ENCODE measurements around the gene DNMT3A.

DNMT3A gene

GRCh38 chr2:25372405-25373268 is 30.9 kb upstream of the DNMT3A start:
- no peak for DNase-seq

DNA sequence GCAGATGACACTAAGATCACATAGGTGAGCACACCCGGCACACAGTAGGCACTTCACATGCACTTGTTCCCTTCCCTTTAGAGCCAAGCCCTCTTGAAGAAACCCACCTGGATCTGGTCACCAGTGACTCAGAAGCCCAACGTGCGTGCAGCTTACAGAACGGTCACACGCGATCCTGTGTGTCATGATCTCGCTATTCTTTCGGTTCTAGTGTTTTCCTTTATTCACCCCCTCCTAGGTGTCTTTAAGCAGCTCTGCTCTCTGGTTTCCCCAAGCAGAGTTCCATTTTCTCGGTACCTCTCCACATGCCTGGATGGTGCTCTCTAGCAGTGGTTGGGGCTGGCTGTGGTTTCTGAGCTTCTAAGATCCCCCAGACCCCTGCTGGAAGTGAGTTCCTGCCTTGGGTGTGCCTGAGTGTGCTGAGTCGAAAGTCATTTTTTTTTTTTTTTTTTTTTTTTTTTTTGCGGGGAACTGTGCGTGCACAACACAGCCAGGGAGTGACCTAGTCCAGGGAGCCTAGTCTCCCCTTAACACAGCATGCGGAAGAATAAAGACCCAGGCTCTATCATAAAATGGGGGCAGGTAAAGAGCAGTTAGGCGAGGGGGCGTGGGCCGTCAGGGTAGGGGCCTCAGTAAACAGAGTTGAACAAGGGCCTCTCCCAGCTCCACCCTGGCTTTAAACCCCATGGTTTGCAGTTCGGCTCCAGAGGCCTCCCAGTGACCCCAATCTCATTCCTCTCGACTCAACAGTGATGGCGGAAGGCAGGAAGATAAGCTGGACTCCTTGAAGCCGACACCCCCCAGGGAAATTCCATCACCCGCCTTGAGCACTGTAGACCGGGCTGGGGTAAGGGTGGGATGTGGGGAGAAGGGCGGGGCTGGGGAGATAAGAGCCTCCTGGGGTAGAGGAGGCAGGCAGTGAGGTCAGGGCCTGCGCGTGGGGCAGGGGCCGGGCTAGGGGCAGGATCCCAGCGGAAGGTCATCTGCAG is 29.8 kb upstream of the DNMT3A start:
- no peak for DNase-seq

GRCh38 chr2:25369876-25370275 is 28.2 kb upstream of the DNMT3A start:
- DNase-seq: no peak

DNA sequence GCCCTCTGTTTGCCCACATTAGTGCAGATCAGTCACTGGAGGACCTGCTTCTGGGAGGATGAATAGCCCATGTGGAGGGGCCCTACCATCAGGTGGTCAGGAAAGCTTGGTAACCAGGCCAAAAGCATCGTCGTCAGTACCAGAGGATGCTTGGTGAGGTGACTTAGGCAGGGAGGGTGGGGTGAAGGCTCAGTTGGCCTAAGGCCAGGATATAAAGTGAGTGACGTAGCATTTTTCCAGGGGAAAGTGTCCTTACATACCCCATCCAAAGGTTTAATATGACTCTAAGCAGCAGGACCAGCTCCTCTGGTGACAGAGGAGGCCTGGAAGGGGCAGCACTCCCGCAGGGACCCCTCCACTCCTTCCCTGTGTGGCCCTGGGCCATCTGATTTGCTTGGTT is 27.7 kb upstream of the DNMT3A start:
- no peak for DNase-seq

GRCh38 chr2:25368660-25369059 is 26.9 kb upstream of the DNMT3A start:
- DNase-seq: no peak

DNA sequence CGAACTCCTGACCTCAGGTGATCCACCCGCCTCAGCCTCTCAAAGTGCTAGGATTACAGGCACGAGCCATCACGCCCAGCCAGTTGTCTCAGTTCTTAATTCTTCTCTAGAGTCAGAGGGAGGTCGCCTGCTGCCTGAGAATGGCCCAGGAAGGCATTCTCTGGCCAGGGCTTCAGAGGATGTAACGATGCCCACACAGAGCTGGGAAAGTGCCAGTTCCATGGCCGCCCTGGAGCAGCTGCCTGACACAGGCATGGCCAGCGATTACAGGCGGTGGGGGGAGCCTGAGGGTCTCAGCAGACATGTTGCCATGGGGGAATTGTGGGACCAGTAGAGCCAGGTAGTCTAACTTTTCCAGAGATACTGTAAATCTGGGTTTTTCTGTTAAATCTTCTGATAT is 25.6 kb upstream of the DNMT3A start:
- DNase-seq: no peak

- DNase-seq: no peak
Observed at GRCh38 chr2:25366629-25367028, 24.9 kb upstream of the DNMT3A start.

DNA sequence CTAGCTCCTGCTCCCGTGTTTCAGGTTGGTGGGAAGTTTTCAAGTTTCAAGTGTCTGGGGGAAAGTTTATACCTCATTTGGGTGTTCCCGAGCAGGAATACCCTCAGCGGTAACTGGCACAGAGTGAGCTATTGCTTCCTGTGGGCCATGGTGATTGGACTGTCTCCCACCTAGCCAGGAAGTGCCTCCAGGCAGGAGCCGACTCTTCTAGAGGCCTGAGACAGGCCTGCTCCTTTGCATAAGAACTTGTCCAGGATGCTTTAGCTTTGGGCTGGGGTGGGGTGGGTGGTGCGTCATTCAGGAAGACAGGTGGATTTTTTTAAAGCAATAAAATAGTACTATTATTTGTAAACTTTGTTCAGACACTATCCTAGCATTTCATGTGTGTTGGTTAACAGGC is 23.5 kb upstream of the DNMT3A start:
- DNase-seq: peak in 1 of 2 experiments; percentile 25

- DNase-seq: no peak
Observed at GRCh38 chr2:25363733-25364132, 22.0 kb upstream of the DNMT3A start.

DNA sequence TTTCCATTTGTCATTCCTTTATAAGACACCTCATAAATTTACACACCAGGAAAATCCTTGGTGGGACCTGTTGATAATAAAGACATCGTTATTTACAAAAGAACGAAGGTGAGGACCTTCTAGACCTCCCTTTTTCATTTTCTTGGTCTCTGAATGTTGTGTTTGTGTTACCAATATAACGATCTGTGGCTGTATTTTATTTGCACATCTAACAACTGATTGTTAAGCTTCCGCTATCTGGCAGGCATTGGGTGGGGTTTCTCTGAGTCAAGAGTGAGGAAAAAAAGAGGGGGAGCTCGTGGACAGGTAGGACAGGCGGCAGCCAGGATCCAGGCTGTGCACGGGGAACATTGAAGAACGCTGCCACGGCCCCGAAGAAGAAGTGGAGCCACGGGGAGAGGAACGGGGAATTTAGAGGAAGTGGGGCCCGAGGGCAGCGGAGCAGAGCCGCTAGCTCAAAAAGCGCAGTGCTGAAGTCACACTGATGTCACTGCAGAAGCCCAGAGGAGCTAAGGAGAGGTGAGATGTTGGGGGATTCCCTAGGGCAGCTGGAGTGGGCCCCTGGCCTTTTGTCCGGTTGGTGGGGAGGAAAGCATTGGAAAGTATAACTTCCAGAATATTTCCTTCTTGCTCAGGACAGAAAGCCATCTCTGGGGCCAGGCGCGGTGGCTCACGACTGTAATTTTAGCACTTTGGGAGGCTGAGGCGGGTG is 20.9 kb upstream of the DNMT3A start:
- peak in 1 of 2 experiments; percentile 59 for DNase-seq

DNA sequence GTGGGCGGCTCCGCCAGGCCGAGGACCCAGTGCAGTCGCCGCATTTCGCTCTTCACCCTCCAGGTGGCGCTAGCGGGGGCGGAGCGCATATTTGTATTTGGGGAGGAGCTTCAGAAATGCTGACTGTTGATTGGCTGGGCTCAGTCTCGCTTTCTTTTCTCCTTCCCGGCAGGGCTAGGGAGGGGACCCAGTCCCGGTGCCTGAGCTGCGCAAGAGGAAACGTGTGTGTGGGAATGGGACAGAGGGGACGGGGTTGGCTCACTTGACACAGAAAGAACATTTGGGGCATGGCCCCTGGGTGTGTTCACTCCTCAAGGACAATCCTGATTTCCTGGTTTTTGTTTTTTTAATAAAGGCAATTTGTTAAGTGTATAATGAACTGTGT is 20.3 kb upstream of the DNMT3A start:
- DNase-seq: peak; percentile 93 to 94

DNA sequence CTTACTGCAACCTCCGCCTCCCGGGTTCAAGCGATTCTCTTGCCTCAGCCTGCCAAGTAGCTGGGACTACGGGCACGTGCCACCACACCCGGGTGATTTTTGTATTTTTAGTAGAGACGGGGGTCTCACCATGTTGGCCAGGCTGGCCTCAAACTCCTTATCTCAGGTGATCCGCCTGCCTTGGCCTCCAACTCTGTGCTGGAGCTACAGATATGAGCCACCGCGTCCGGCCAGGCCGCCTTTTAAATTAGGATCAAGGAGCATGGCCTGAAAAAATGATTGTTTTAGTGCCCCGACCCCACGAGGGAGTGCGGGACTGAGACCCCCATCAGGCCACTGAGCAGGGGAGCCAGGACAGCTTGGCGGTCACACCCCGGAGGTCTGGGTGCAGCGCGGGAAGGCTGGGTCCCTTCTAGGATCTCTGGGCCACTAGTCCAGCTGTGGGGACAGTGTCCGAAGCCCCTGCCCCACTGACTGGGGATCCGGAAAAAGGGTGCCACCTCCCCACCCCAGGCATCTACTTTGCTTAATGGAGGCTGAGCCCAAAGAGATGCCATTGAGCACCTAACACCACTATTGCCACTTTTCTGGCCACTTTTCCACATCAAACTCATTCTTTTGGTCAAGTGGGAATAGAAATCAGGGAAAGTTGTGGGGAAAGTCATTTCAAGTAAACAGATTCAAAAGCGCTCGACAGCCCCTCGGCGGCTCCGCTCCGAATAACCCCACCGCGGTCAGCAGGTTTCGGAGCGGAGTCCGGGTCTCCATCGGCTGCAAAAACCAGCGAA is 19.7 kb upstream of the DNMT3A start:
- no peak for DNase-seq

GRCh38 chr2:25358836-25359235 is 17.1 kb upstream of the DNMT3A start:
- no peak for DNase-seq

DNA sequence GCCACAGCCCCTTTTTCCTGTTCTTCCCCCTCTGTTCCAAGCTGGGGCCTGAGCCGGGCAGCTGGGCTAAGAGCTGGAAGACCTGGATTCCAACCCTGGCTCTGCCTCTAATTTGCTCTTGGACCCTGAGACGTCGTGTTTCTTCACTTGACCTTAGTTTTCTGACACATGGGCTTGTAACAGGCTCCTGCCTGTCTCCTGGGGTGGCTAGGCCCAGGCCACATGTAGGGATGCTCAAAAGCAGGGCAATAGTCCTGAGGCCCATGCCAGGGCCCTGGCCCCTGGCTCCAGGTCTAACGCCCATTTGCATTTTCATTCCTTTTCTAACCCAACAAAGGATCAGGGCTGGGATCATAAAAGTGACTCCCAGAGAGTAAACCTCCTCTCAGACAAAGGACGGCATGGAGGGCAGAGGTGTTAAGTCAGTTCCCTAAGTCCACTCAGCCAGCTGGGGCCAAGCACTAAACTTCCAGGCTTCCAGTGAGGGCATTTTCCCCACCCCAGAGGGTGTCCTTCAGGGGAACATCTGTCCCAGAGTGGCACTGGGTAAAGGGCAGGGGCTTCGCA is 16.6 kb upstream of the DNMT3A start:
- no peak for DNase-seq

DNA sequence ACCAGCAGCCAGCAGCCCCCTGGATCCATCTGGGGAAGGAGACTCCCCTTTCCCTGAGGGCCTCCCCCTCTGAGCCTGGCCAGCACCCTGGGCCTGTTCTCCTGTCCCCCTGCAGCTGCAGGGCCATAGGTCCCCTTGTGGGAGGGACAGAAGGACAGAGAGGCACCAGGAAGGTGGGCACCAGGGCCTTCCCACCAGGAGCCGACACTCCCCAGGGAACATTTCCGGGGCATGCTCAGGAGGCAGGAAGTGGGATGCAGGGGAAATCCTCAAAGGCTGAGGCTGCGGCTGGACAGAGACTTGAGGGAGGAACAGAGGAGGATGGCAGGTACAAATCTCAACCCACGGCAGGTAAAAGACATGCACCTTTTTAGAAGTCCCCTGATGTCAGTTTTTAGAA is 14.4 kb upstream of the DNMT3A start:
- DNase-seq: no peak

DNA sequence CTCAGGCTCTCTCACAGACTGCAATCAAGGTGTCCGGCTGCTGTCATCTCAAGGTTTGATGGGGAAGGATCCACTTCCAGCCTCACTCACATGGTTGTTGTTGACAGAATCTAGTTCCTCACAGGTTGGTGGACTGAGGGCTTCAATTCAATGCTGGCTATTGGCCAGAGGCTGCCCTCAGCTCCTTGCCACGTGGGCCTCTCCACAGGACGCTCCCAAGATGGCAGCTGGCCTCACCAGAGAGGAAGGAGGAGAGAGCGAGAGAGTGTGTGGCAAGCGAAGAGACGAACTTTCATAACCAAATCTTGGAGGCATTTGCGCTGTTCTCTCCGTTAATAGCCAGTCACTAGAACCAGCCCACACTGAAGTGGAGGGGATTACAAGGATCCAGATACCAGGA is 13.5 kb upstream of the DNMT3A start:
- no peak for DNase-seq

- DNase-seq: no peak
Observed at GRCh38 chr2:25354116-25354515, 12.4 kb upstream of the DNMT3A start.

DNA sequence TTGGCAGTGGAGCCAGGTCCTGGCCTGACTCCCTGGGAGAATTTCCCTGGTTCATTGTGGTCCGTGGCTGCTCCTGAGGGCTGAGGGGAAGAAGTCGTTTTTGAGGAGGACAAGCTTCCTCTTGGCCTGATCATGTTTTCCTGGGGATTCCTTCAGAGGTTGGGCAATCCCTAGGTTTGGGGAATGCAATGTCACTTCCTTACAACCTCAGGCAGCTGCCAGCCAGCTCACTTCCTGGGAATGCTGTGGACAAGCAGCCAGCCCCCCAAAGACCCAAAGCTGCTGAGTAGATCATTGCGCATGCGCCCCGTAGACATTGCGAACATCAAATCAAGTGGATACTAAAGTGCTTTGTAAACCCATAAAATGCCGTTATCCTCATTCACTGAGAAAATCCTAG is 7.7 kb upstream of the DNMT3A start:
- no peak for DNase-seq

GRCh38 chr2:25347846-25348245 is 6.1 kb upstream of the DNMT3A start:
- DNase-seq: no peak

GRCh38 chr2:25347205-25347815 is 5.6 kb upstream of the DNMT3A start:
- DNase-seq: no peak

DNA sequence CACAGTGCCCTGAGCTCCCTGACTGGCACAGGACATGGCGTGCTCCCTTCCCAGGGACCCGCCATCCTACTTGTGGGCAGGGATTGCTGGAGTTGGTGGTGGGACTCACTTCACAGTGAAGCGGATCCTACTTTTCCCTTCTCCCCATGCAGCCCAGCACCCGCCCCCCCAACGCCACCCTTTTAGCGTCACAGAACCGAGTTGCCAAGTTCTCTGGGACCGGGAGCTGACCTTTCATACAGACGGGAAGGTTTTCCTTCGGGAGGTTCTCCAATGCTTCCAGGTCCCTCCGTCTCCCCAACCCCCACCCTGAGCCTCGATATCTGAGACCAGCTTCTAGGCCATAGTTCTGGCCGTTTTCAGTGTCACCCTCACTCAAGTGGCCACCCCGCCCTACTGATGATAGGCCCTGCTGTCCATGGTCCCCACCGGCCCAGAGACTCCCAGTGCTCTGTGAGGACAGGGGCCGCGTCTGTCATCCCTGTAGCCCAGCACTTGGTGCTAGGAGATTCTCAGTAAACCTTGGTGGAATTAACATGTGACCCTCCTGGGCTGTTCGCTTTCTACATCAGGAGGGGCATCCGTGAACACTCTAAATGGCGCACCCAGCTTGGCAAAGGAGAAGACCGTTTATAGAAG is 1.6 kb upstream of the DNMT3A start:
- DNase-seq: no peak
